HepG2 (cell line): ENCODE data around the gene GRM7. TPM values are rescaled to one million over a fixed set of nuclear protein-coding genes. Genes with fewer than 3 reads are reported as not detected.

Experiments used
- ATAC-seq: fragments of 200-7000 bp; cut with Tn5 transposase; 3 replicates; pipeline ENCODE4 v1.9.1; 2020; ENCODE audit warnings: mild to moderate bottlenecking, moderate library complexity
- BruUV-seq: library from RNA; stranded (reverse); fragments of 400-500 nt; replicated peaks from 2 replicates; lab custom pipeline; 2021; lab: Mats Ljungman, UMichigan
- CTCF ChIA-PET: fragments of 300-600 bp; formaldehyde crosslinking; extraction: SDS; loops from one replicate; lab custom pipeline; 2021; ENCODE audit warnings: low total read pairs, inconsistent platforms, low intra/inter-chr PET ratio; lab: Yijun Ruan, JAX
- POLR2A ChIA-PET: fragments of 350-600 bp; sonication (Branson Sonifier 250); formaldehyde crosslinking; loops from one replicate; lab custom pipeline; 2020; ENCODE audit warnings: antibody characterized with exemption, inconsistent platforms; lab: Yijun Ruan, JAX
- DNase-seq: peaks from one replicate; pipeline ENCODE4 v3.0.0-alpha.2; 2015; ENCODE audit warnings: low spot score
- FAIRE-seq: peaks from 3 replicates; lab custom pipeline; 2011; peaks lifted over from hg19 to GRCh38; lab: Jason Lieb, UNC
- H2AFZ ChIP-seq: one replicate; pipeline ENCODE4 v1.6.1; 2011; ENCODE audit warnings: low read length, inconsistent platforms
- H3K27ac ChIP-seq: fragments of 300-600 bp; 3 replicates; pipeline ENCODE4 v1.8.0; 2011; ENCODE audit warnings: mixed run types, mild to moderate bottlenecking, mixed read lengths, low read length, inconsistent platforms; ENCODE audit not compliant: insufficient read depth; ENCODE audit errors: extremely low read length
- H3K27me3 ChIP-seq, 2 experiments: fragments of 200-600 bp in 1 of 2; 2 replicates in 1 of 2; 3 replicates in 1 of 2; pipeline versions ENCODE4 v1.6.0 to v1.8.0; 2011; ENCODE audit warnings: low read length in 2 of 2, mild to moderate bottlenecking in 2 of 2, moderate library complexity in 2 of 2, inconsistent platforms in 1 of 2; ENCODE audit not compliant: insufficient read depth in 2 of 2, control insufficient read depth in 1 of 2
- H3K36me3 ChIP-seq, 2 experiments: fragments of 200-600 bp in 1 of 2; replicated peaks in 1 of 2; 2 replicates in 1 of 2; 3 replicates in 1 of 2; pipeline versions ENCODE4 v1.5.1 to v1.8.0; 2011; ENCODE audit warnings: low read length in 2 of 2, inconsistent platforms in 1 of 2; ENCODE audit not compliant: insufficient read depth in 2 of 2, control insufficient read depth in 1 of 2
- H3K4me1 ChIP-seq: 2 replicates; pipeline ENCODE4 v1.5.1; 2012; ENCODE audit warnings: low read length, inconsistent platforms; ENCODE audit not compliant: insufficient read depth
- H3K4me2 ChIP-seq: 2 replicates; pipeline ENCODE4 v1.6.0; 2011; ENCODE audit warnings: low read depth, low read length, inconsistent platforms
- H3K4me3 ChIP-seq, 3 experiments: fragments of 200-600 bp in 1 of 3; sonication (generic), shearing (Covaris generic) in 1 of 3; replicated peaks in 1 of 3; 2 replicates each; pipeline ENCODE4 v1.5.1; 2011 to 2016; ENCODE audit warnings: low read length in 3 of 3, inconsistent platforms in 2 of 3, low read depth in 2 of 3, mild to moderate bottlenecking in 2 of 3, control low read depth in 1 of 3, mixed read lengths in 1 of 3; ENCODE audit not compliant: insufficient read depth in 1 of 3
- H3K79me2 ChIP-seq: one replicate; pipeline ENCODE4 v1.6.1; 2011; ENCODE audit warnings: low read length, inconsistent platforms; ENCODE audit not compliant: insufficient read depth
- H3K9ac ChIP-seq: 2 replicates; pipeline ENCODE4 v1.6.0; 2011; ENCODE audit warnings: mild to moderate bottlenecking, low read depth, low read length, inconsistent platforms; ENCODE audit not compliant: insufficient read depth
- H3K9me3 ChIP-seq: 2 replicates; pipeline ENCODE4 v1.5.1; 2012; ENCODE audit warnings: mild to moderate bottlenecking, low read length
- H4K20me1 ChIP-seq: 2 replicates; pipeline ENCODE4 v1.6.0; 2011; ENCODE audit warnings: inconsistent platforms, mild to moderate bottlenecking, low read length, moderate library complexity; ENCODE audit not compliant: insufficient read depth
- ARNTL ChIP-seq: sonication (generic); formaldehyde crosslinking; IDR thresholded peaks from 2 replicates; pipeline ENCODE4 v1.4.0; 2020; ENCODE audit warnings: mild to moderate bottlenecking, missing genetic modification reagents
- CBX1 ChIP-seq: IDR thresholded peaks from one replicate; pipeline ENCODE4 v1.6.1; 2016; ENCODE audit warnings: antibody characterized with exemption, low read depth
- PHF20 ChIP-seq: sonication (generic); formaldehyde crosslinking; IDR thresholded peaks from 2 replicates; pipeline ENCODE4 v1.5.0; 2020; ENCODE audit warnings: mild to moderate bottlenecking, missing genetic modification reagents
- PRDM15 ChIP-seq: sonication (generic); formaldehyde crosslinking; IDR thresholded peaks from 2 replicates; pipeline ENCODE4 v1.4.0; 2020; ENCODE audit warnings: missing genetic modification reagents
- ZBTB40 ChIP-seq, 2 experiments: fragments of 450-650 bp in 1 of 2; sonication (generic) in 1 of 2; formaldehyde crosslinking in 1 of 2; IDR thresholded peaks; 2 replicates each; pipeline versions ENCODE4 v1.6.1 to v1.8.0; 2016 to 2022; ENCODE audit warnings: antibody characterized with exemption in 1 of 2, mild to moderate bottlenecking in 1 of 2, missing genetic modification reagents in 1 of 2
- ZNF605 ChIP-seq: sonication (generic); formaldehyde crosslinking; IDR thresholded peaks from 2 replicates; pipeline ENCODE4 v1.8.0; 2022; ENCODE audit warnings: mild to moderate bottlenecking, missing genetic modification reagents
- ZNF687 ChIP-seq: sonication (generic); formaldehyde crosslinking; IDR thresholded peaks from 2 replicates; pipeline ENCODE4 v1.5.1; 2020; ENCODE audit warnings: mild to moderate bottlenecking, missing genetic modification reagents, moderate library complexity
- WGBS: methylation state at CpG from one replicate; pipeline ENCODE4 v1.1.6; 2017; ENCODE audit warnings: low lambda C conversion rate; 5-methylcytosine and 5-hydroxymethylcytosine counted together
- in situ Hi-C: cut with HindIII; loops from 2 replicates; pipeline ENCODE4 v1.10.0; 2017; ENCODE audit warnings: low pct_unique_long_range_greater_than_20kb; ENCODE audit not compliant: extremely low pct_ligation_motif_present
- intact Hi-C: fragments of 100-400 bp; cut with micrococcal nuclease; formaldehyde crosslinking; loops from one replicate; pipeline ENCODE4 v1.10.0; 2022; ENCODE audit not compliant: unreplicated experiment
- polyA plus RNA-seq, 8 experiments: library from polyadenylated mRNA; depleted of rRNA in 3 of 8; stranded (reverse) in 7 of 8; unstranded in 1 of 8; fragments of >200 nt; fragmentation: Illumina TruSeq in 4 of 8; extraction: Trizol in 4 of 8; gene quantifications; 2 replicates each; pipeline versions ENCODE4 v1.2.1 to v1.2.3, GENCODE V29; 2011 to 2016; ENCODE audit warnings: low read depth in 4 of 8, missing spikeins in 1 of 8, mixed read lengths in 1 of 8; ENCODE audit not compliant: insufficient read depth in 1 of 8
- total RNA-seq, 5 experiments: library from RNA; depleted of rRNA; stranded (reverse); fragments of >200 nt; fragmentation: Illumina TruSeq; extraction: Trizol; gene quantifications; 2 replicates each; pipeline ENCODE4 v1.2.3, GENCODE V29; 2016; ENCODE audit warnings: low read depth in 1 of 5

Gene GRM7
- total and polyA plus RNA-seq, 2 of the 13 experiments (the other 11 are each of a cell fraction or from before 2014, with no cell fraction given) = not detected

GRCh38 chr3:7421065-7421464, 560.1 kb downstream of the GRM7 start:
- BruUV-seq = no TSS peak
- no peak for ATAC-seq
- TF ChIP-seq PHF20 (CRISPR knock-in tag) (no peak), ARNTL (CRISPR knock-in tag) (no peak), PRDM15 (no peak), ZBTB40 (IDR thresholded peaks at IDR 0.05) (no peak), ZBTB40 (CRISPR knock-in tag; IDR thresholded peaks at IDR 0.05) (no peak), CBX1 (no peak), ZNF605 (CRISPR knock-in tag) (no peak), ZNF687 (CRISPR knock-in tag) (no peak)

More at GRCh38 chr3:7421065-7421464, 560.1 kb downstream of the GRM7 start:
- H3K4me3 ChIP-seq = no peak overlapping the region
- H4K20me1 ChIP-seq = no peaks in the 10 kb centered on the region
- DNase-seq (no peak), FAIRE-seq (no peak)
- intact Hi-C loops = no loop called here
- POLR2A ChIA-PET = no interaction called here
- no peaks in the 10 kb centered on the region for H3K27me3 ChIP-seq
- H3K9ac ChIP-seq = no peak overlapping the region
- H2AFZ ChIP-seq = no peak overlapping the region
- H3K27ac ChIP-seq = no peak overlapping the region
- H3K4me2 ChIP-seq = no peak overlapping the region
- no peaks in the 10 kb centered on the region for H3K4me1 ChIP-seq
- WGBS = 0% methylated on average over 1 of the region's 1 CpG
- CTCF ChIA-PET = no interaction called here
- in situ Hi-C loops = no loop called here
- no peaks in the 10 kb centered on the region for H3K79me2 ChIP-seq
- H3K36me3 ChIP-seq = no peaks in the 10 kb centered on the region
- H3K9me3 ChIP-seq = peaks cover 47% of the 10 kb centered on the region
